WERI-Rb-1 (cell line): ENCODE data around the gene BOK.
A peak's percentile ranks its signal among the peaks of the same experiment; 100 is the strongest.
"Not testable (repeated sequence)": the region's sequence is repeated elsewhere in the genome, so short reads cannot be mapped to it uniquely, and the experiment has no call there.

ENCODE experiments used
- DNase-seq: peaks from one replicate; pipeline ENCODE4 v3.0.0-alpha.2; 2020
- H3K27ac ChIP-seq: fragments of 250-450 bp; sonication (Bioruptor Pico); 2 replicates; pipeline ENCODE4 v1.5.1; 2020; ENCODE audit warnings: mild to moderate bottlenecking, moderate library complexity
- H3K27me3 ChIP-seq: fragments of 250-450 bp; sonication (Bioruptor Pico); 2 replicates; pipeline ENCODE4 v1.5.1; 2021; ENCODE audit warnings: mild to moderate bottlenecking, low read depth, moderate library complexity; ENCODE audit not compliant: insufficient read depth, severe bottlenecking
- H3K36me3 ChIP-seq: fragments of 250-450 bp; sonication (Bioruptor Pico); 2 replicates; pipeline ENCODE4 v1.5.1; 2020; ENCODE audit warnings: mild to moderate bottlenecking, moderate library complexity
- H3K4me3 ChIP-seq: 2 replicates; pipeline ENCODE4 v1.5.1; 2011; ENCODE audit warnings: low read depth, mild to moderate bottlenecking, control low read depth, low read length
- H3K9me3 ChIP-seq: fragments of 250-450 bp; sonication (Bioruptor Pico); 2 replicates; pipeline ENCODE4 v1.5.1; 2021; ENCODE audit warnings: mild to moderate bottlenecking, moderate library complexity; ENCODE audit not compliant: severe bottlenecking
- CTCF ChIP-seq: IDR thresholded peaks from 2 replicates; pipeline ENCODE4 v1.5.1; 2011; ENCODE audit warnings: low read depth, mild to moderate bottlenecking, control low read depth, inconsistent platforms, low read length

Gene BOK

GRCh38 chr2:241571821-241572620, 13.5 kb downstream of the BOK start:
- Histone ChIP-seq H3K36me3 (peaks cover 11% of the 10 kb centered on the region), H3K27me3 (no peaks in the 10 kb centered on the region), H3K9me3 (no peaks in the 10 kb centered on the region), H3K4me3 (no peak overlapping the region), H3K27ac (no peak overlapping the region; the same call in 1 of the 2 replicates)
- no peak for DNase-seq
- no peak for TF ChIP-seq CTCF

GRCh38 chr2:241572915-241573651, 14.5 kb downstream of the BOK start:
- DNase-seq, H3K27me3 ChIP-seq, H3K4me3 ChIP-seq, H3K27ac ChIP-seq, H3K9me3 ChIP-seq: not testable (repeated sequence)
- peaks cover 11% of the 10 kb centered on the region for H3K36me3 ChIP-seq

- H3K27me3 ChIP-seq, result no peaks in the 10 kb centered on the region
- no peak overlapping the region for H3K4me3 ChIP-seq
- no peak for TF ChIP-seq CTCF
- no peaks in the 10 kb centered on the region for H3K9me3 ChIP-seq
- peaks cover 11% of the 10 kb centered on the region for H3K36me3 ChIP-seq
- no peak overlapping the region for H3K27ac ChIP-seq
- no peak for DNase-seq
Measured at GRCh38 chr2:241573741-241574140, 15.2 kb downstream of the BOK start.

GRCh38 chr2:241574911-241575623, 16.5 kb downstream of the BOK start:
- peaks cover 11% of the 10 kb centered on the region for H3K36me3 ChIP-seq
- H3K9me3 ChIP-seq, result no peaks in the 10 kb centered on the region
- no peak for TF ChIP-seq CTCF
- H3K4me3 ChIP-seq, result no peak overlapping the region
- no peaks in the 10 kb centered on the region for H3K27me3 ChIP-seq
- DNase-seq, result no peak
- H3K27ac ChIP-seq, result no peak overlapping the region

GRCh38 chr2:241575624-241576292, 17.2 kb downstream of the BOK start:
- Histone ChIP-seq H3K27ac (no peak overlapping the region), H3K27me3 (no peaks in the 10 kb centered on the region), H3K9me3 (no peaks in the 10 kb centered on the region), H3K4me3 (no peak overlapping the region), H3K36me3 (peaks cover 11% of the 10 kb centered on the region)
- peak; percentile 32 for DNase-seq
- no peak for TF ChIP-seq CTCF

GRCh38 chr2:241576293-241576654, 17.7 kb downstream of the BOK start:
- Histone ChIP-seq H3K9me3 (no peaks in the 10 kb centered on the region), H3K4me3 (no peak overlapping the region), H3K36me3 (peaks cover 11% of the 10 kb centered on the region), H3K27ac (no peak overlapping the region), H3K27me3 (no peaks in the 10 kb centered on the region)
- TF ChIP-seq CTCF, result no peak
- DNase-seq, result no peak
